Mesenchymal stem cell (in vitro differentiated cells and primary cell): ENCODE results near the gene ZBED1.
"Not testable (repeated sequence)": the region's sequence is repeated elsewhere in the genome, so short reads cannot be mapped to it uniquely, and the experiment has no call there.

Experiments
- DNase-seq: peaks from one replicate; pipeline ENCODE4 v3.0.0-alpha.2; 2013
- H2AFZ ChIP-seq: one replicate; pipeline ENCODE4 v1.6.1; 2013; ENCODE audit warnings: low read depth, mild to moderate bottlenecking, control low read depth, inconsistent platforms, low read length, moderate library complexity
- H2AK5ac ChIP-seq: 2 replicates; pipeline ENCODE4 v1.6.1; 2013; ENCODE audit warnings: low read length, moderate library complexity, mild to moderate bottlenecking, inconsistent platforms; ENCODE audit not compliant: severe bottlenecking
- H2BK120ac ChIP-seq: one replicate; pipeline ENCODE4 v1.6.1; 2013; ENCODE audit warnings: low read depth, mild to moderate bottlenecking, inconsistent platforms, low read length, moderate library complexity
- H2BK12ac ChIP-seq, 2 experiments: one replicate each; pipeline ENCODE4 v1.6.1; 2013; ENCODE audit warnings: inconsistent platforms in 2 of 2, low read length in 2 of 2, mild to moderate bottlenecking in 2 of 2, moderate library complexity in 2 of 2, control low read depth in 1 of 2
- H2BK15ac ChIP-seq: one replicate; pipeline ENCODE4 v1.6.1; 2013; ENCODE audit warnings: mild to moderate bottlenecking, low read depth, inconsistent platforms; ENCODE audit not compliant: poor library complexity, severe bottlenecking
- H2BK5ac ChIP-seq: 2 replicates; pipeline ENCODE4 v1.6.1; 2013; ENCODE audit warnings: low read depth, mild to moderate bottlenecking, low read length, control low read depth, inconsistent platforms; ENCODE audit not compliant: poor library complexity, severe bottlenecking
- H3K14ac ChIP-seq, 2 experiments: one replicate each; pipeline ENCODE4 v1.6.1; 2013; ENCODE audit warnings: inconsistent platforms in 2 of 2, low read length in 2 of 2, control low read depth in 1 of 2, mild to moderate bottlenecking in 1 of 2, moderate library complexity in 1 of 2
- H3K18ac ChIP-seq, 2 experiments: one replicate each; pipeline ENCODE4 v1.6.1; 2013; ENCODE audit warnings: inconsistent platforms in 2 of 2, low read length in 2 of 2, control low read depth in 1 of 2, low read depth in 1 of 2, mild to moderate bottlenecking in 1 of 2
- H3K23ac ChIP-seq, 2 experiments: one replicate each; pipeline ENCODE4 v1.6.1; 2013; ENCODE audit warnings: inconsistent platforms in 2 of 2, low read length in 2 of 2, mild to moderate bottlenecking in 2 of 2, moderate library complexity in 2 of 2, control low read depth in 1 of 2
- H3K27ac ChIP-seq: 2 replicates; pipeline ENCODE4 v1.5.1; 2013; ENCODE audit warnings: mild to moderate bottlenecking, moderate library complexity, low read length, control low read depth, inconsistent platforms; ENCODE audit not compliant: poor library complexity, severe bottlenecking
- H3K27me3 ChIP-seq, 2 experiments: 2 replicates each; pipeline versions ENCODE4 v1.6.1 to v1.7.0; 2013; ENCODE audit warnings: low read length in 2 of 2, mild to moderate bottlenecking in 2 of 2, moderate library complexity in 2 of 2, control low read depth in 1 of 2, inconsistent platforms in 1 of 2; ENCODE audit not compliant: control insufficient read depth in 1 of 2, insufficient read depth in 1 of 2
- H3K36me3 ChIP-seq, 2 experiments: 2 replicates each; pipeline versions ENCODE4 v1.6.1 to v1.7.0; 2013; ENCODE audit warnings: low read length in 2 of 2, control low read depth in 1 of 2, inconsistent platforms in 1 of 2, low read depth in 1 of 2, mild to moderate bottlenecking in 1 of 2; ENCODE audit not compliant: insufficient read depth in 2 of 2, control insufficient read depth in 1 of 2
- H3K4ac ChIP-seq, 2 experiments: one replicate each; pipeline ENCODE4 v1.6.1; 2013; ENCODE audit warnings: inconsistent platforms in 2 of 2, low read length in 2 of 2, mild to moderate bottlenecking in 2 of 2, moderate library complexity in 2 of 2, control low read depth in 1 of 2, low read depth in 1 of 2
- H3K4me1 ChIP-seq: 2 replicates; pipeline ENCODE4 v1.6.1; 2013; ENCODE audit warnings: low read depth, low read length, control low read depth; ENCODE audit not compliant: control insufficient read depth, insufficient read depth
- H3K4me2 ChIP-seq: 2 replicates; pipeline ENCODE4 v1.6.1; 2013; ENCODE audit warnings: low read length, mild to moderate bottlenecking, inconsistent platforms; ENCODE audit not compliant: poor library complexity, severe bottlenecking
- H3K4me3 ChIP-seq, 2 experiments: 2 replicates each; pipeline versions ENCODE4 v1.5.1 to v1.7.0; 2013; ENCODE audit warnings: low read length in 2 of 2, mild to moderate bottlenecking in 2 of 2, control low read depth in 1 of 2, low read depth in 1 of 2; ENCODE audit not compliant: insufficient read depth in 1 of 2
- H3K79me1 ChIP-seq: replicated peaks from 2 replicates; pipeline ENCODE4 v1.6.1; 2013; ENCODE audit warnings: mild to moderate bottlenecking, control low read depth, low read length, inconsistent platforms; ENCODE audit not compliant: poor library complexity, severe bottlenecking
- H3K9ac ChIP-seq: 2 replicates; pipeline ENCODE4 v1.7.0; 2013; ENCODE audit warnings: mild to moderate bottlenecking, low read length, moderate library complexity
- H3K9me3 ChIP-seq: 2 replicates; pipeline ENCODE4 v1.7.0; 2013; ENCODE audit warnings: mild to moderate bottlenecking, low read length; ENCODE audit not compliant: control insufficient read depth
- H4K8ac ChIP-seq: one replicate; pipeline ENCODE4 v1.6.1; 2013; ENCODE audit warnings: inconsistent platforms, mild to moderate bottlenecking, low read length, moderate library complexity
- H4K91ac ChIP-seq: one replicate; pipeline ENCODE4 v1.6.1; 2013; ENCODE audit warnings: mild to moderate bottlenecking, low read length, inconsistent platforms
- WGBS: methylation state at CpG from one replicate; pipeline ENCODE4 v1.1.7; 2013; ENCODE audit warnings: mixed read lengths; 5-methylcytosine and 5-hydroxymethylcytosine counted together

ZBED1 gene

GRCh38 chrX:2536141-2536540 is 35.4 kb upstream of the ZBED1 start:
- Histone ChIP-seq H3K27me3 (peaks cover 4 to 31% of the 10 kb centered on the region in 2 experiments), H3K4me3 (no peak overlapping the region), H2BK15ac (no peak overlapping the region), H4K91ac (no peak overlapping the region), H2AFZ (no peak overlapping the region), H3K79me1 (no peaks in the 10 kb centered on the region), H3K9ac (no peak overlapping the region), H3K18ac (no peak overlapping the region), H3K23ac (no peak overlapping the region), H3K27ac (no peak overlapping the region), H3K4ac (no peak overlapping the region), H2BK12ac (no peak overlapping the region), H2BK5ac (no peak overlapping the region), H3K4me1 (peaks cover 1% of the 10 kb centered on the region), H3K9me3 (no peaks in the 10 kb centered on the region), H3K4me2 (no peak overlapping the region), H2AK5ac (no peak overlapping the region), H3K36me3 (no peaks in the 10 kb centered on the region), H2BK120ac (no peak overlapping the region), H4K8ac (no peak overlapping the region), H3K14ac (no peak overlapping the region)
- WGBS, result 94% methylated on average over 6 of the region's 7 CpGs
- no peak for DNase-seq

- not testable (repeated sequence) for H3K4me2 ChIP-seq, H2BK5ac ChIP-seq, H3K9me3 ChIP-seq, H3K23ac ChIP-seq, H2BK15ac ChIP-seq, H3K27ac ChIP-seq, H2BK12ac ChIP-seq, H3K9ac ChIP-seq, H2AK5ac ChIP-seq, H4K8ac ChIP-seq, H3K4me1 ChIP-seq, H2BK120ac ChIP-seq, DNase-seq, H2AFZ ChIP-seq, H3K79me1 ChIP-seq, H3K4me3 ChIP-seq, H3K36me3 ChIP-seq, H4K91ac ChIP-seq, H3K14ac ChIP-seq, H3K4ac ChIP-seq, H3K18ac ChIP-seq
- peaks cover 4 to 26% of the 10 kb centered on the region in 2 experiments for H3K27me3 ChIP-seq
- 33% methylated on average over 2 of the region's 5 CpGs for WGBS
Measured at GRCh38 chrX:2534261-2535021, 33.7 kb upstream of the ZBED1 start.

DNA sequence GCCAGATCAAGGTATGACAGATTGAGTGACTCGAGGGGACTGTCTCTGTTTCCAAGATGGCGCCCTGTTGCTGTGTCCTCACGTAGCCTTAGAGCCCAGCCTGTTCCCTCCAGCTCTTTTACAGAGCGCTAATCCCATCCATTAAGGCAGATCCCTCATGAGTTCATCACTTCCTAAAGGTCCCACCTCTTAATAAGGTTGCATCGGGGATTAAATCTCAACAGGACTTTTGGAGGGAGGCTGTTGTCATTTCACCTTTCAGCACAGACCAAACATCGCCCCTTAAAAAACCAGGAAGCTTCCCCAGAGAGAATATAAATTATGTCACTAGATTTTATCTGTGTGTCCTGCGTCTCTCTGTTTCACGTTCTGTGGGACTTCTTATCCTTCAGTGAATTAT is 32.6 kb upstream of the ZBED1 start:
- Histone ChIP-seq H3K36me3 (no peaks in the 10 kb centered on the region), H3K14ac (no peak overlapping the region), H2BK12ac (no peak overlapping the region), H3K4me1 (no peaks in the 10 kb centered on the region), H2BK15ac (no peak overlapping the region), H3K9me3 (no peaks in the 10 kb centered on the region), H2BK5ac (no peak overlapping the region), H2AFZ (no peak overlapping the region), H3K27ac (no peak overlapping the region), H3K4ac (no peak overlapping the region), H2BK120ac (no peak overlapping the region), H2AK5ac (no peak overlapping the region), H4K91ac (no peak overlapping the region), H3K4me2 (no peak overlapping the region), H3K9ac (no peak overlapping the region), H3K4me3 (no peak overlapping the region), H3K18ac (no peak overlapping the region), H3K23ac (no peak overlapping the region), H3K79me1 (no peaks in the 10 kb centered on the region), H4K8ac (no peak overlapping the region), H3K27me3 (peaks cover under 1 to 17% of the 10 kb centered on the region in 2 experiments)
- no peak for DNase-seq
- WGBS, result 88% methylated on average over 4 of the region's 8 CpGs

DNA sequence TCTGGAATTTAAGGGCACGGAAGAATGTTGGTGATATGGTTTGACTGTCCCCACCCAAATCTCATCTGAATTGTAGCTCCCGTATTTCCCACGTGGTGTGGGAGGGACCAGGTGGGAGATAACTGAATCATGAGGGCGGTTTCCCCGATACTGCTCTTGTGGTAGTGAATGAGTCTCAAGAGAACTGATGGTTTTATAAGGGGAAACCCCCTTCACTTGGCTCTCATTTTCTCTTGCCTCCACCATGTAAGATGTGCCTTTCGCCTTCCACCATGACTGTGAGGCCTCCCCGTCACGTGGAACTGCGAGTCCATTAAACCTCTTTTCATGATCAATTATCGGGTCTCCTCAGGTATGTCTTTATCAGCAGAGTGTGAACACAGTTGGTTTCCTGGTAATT is 25.6 kb upstream of the ZBED1 start:
- Histone ChIP-seq H2BK120ac (no peak overlapping the region), H3K79me1 (no peaks in the 10 kb centered on the region), H3K9ac (no peak overlapping the region), H3K4ac (no peak overlapping the region), H3K4me3 (no peak overlapping the region), H2AFZ (no peak overlapping the region), H3K23ac (no peak overlapping the region), H2AK5ac (no peak overlapping the region), H3K36me3 (no peaks in the 10 kb centered on the region), H3K27me3 (peaks cover 9 to 19% of the 10 kb centered on the region in 2 experiments), H3K27ac (no peak overlapping the region), H3K18ac (no peak overlapping the region), H3K14ac (no peak overlapping the region), H4K8ac (no peak overlapping the region), H2BK5ac (no peak overlapping the region), H3K4me2 (no peak overlapping the region), H4K91ac (no peak overlapping the region), H3K9me3 (no peaks in the 10 kb centered on the region), H3K4me1 (no peaks in the 10 kb centered on the region), H2BK12ac (no peak overlapping the region), H2BK15ac (no peak overlapping the region)
- 82% methylated on average over 10 of the region's 10 CpGs for WGBS
- no peak for DNase-seq
